OCI-LY3 (cell line): ENCODE measurements around the gene IL22.

Experiments used
- EZH2phosphoT487 ChIP-seq: fragments of 200-600 bp; shearing (Covaris generic); IDR thresholded peaks from 2 replicates; pipeline ENCODE4 v1.6.1; 2018; ENCODE audit warnings: antibody characterized with exemption, mixed run types, low read depth
- TF ChIP-seq, protein P1 (sequence below): fragments of 200-600, 300-600 bp; sonication (generic); IDR thresholded peaks from 2 replicates; pipeline ENCODE4 v1.5.1; 2014; ENCODE audit warnings: antibody characterized with exemption, low read length, low read depth

DNA sequence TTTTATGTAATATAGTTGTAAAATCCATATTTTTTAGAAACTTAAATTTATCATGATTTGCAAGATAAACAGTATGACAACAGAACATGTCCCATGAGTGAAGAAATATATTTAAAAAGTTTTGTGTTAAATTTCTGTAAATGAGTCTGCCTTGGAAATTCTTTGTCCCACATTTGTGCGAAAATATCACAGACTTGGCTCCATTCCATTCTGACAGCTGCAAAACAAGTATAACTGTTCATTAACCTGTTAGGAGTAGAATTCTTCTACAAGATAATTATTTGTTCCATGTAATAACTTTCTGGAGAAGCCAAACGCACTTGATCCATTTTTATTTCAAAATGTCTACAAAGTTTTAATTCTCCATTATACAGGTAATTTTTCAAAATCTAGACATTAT is 40.8 kb upstream of the IL22 start:
- TF ChIP-seq, protein P1, sequence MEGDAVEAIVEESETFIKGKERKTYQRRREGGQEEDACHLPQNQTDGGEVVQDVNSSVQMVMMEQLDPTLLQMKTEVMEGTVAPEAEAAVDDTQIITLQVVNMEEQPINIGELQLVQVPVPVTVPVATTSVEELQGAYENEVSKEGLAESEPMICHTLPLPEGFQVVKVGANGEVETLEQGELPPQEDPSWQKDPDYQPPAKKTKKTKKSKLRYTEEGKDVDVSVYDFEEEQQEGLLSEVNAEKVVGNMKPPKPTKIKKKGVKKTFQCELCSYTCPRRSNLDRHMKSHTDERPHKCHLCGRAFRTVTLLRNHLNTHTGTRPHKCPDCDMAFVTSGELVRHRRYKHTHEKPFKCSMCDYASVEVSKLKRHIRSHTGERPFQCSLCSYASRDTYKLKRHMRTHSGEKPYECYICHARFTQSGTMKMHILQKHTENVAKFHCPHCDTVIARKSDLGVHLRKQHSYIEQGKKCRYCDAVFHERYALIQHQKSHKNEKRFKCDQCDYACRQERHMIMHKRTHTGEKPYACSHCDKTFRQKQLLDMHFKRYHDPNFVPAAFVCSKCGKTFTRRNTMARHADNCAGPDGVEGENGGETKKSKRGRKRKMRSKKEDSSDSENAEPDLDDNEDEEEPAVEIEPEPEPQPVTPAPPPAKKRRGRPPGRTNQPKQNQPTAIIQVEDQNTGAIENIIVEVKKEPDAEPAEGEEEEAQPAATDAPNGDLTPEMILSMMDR = no peak
- no peak for TF ChIP-seq EZH2phosphoT487
